NT2/D1 (cell line): ENCODE measurements around the gene ROCK2.

Experiments
- SUZ12 ChIP-seq: IDR thresholded peaks from 2 replicates; pipeline ENCODE4 v1.6.1; 2011; ENCODE audit not compliant: insufficient read length, insufficient read depth; ENCODE audit errors: extremely low read depth
- YY1 ChIP-seq: IDR thresholded peaks from 2 replicates; pipeline ENCODE4 v1.6.1; 2011; ENCODE audit not compliant: insufficient read length, insufficient read depth

- TF ChIP-seq YY1 (no peak), SUZ12 (no peak)
Measured at GRCh38 chr2:11222845-11223244, 121.6 kb downstream of the ROCK2 start.
